NCI-H187 treated with DMSO at 0.1 percent for 48 hours (cell line): Measurements from ENCODE around the gene UNK.
"Not testable (repeated sequence)": the region's sequence is repeated elsewhere in the genome, so short reads cannot be mapped to it uniquely, and the experiment has no call there.

Experiments used
- DNase-seq: peaks from one replicate; lab custom pipeline; 2025; lab: John Stamatoyannopoulos, UW

Gene UNK

GRCh38 chr17:75836605-75837004 is 52.0 kb downstream of the UNK start:
- no peak for DNase-seq

DNA sequence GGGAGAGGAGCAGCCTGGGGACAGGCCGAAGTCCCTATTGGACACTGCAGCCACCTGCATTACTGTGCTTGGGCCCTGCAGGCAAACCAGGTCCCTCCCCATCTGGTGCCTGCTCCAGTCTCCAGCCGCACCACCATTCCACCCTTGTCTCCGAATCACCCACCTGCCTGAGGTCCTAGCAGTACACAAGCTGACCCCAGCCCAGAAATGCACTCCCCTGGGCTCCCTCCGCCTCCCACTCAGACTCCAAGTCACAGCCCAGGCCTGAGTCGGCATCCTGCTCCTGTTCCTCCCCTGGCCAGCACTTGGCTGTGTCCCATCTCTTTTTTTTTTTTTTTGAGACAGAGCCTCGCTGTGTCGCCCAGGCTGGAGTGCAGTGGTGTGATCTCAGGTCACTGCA is 53.3 kb downstream of the UNK start:
- no peak for DNase-seq

DNA sequence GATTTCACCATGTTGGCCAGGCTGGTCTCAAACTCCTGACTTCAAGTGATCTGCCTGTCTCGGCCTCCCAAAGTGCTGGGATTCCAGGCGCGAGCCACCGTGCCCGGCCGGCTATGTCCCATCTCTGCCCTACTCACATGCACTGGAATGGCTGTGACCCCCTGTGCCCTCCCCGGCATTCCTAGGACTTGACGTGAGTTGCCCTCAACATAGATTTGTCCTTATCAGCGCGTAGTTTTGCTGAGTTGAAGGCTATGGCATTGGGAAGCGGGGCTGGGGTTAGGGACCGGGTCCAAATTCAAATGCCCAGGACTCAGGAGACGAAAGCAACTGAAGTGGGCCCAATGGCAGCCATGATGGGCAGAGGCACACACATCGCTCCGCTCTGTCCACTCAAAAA is 53.8 kb downstream of the UNK start:
- DNase-seq, result no peak

- DNase-seq, result no peak
These were observed 55.6 kb downstream of the UNK start for GRCh38 chr17:75839942-75840798.

DNA sequence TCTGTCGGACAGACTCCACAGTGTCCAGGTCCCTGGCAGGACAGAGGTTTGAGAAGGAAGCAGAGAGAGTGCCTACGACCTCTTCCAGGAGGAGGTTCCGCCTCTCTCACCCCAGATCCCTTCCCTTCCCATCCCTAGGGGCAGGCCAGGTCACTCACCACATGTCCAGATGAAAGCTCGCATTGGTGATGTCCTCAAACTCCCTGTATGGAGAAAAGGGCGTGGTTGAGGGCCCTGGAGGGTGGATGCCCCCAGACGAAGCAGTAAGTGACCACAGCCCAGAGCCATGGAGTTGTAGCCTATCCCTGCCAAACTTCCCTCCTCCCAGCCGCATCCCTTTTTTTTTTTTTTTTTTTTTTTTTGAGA is 56.2 kb downstream of the UNK start:
- DNase-seq, result no peak

GRCh38 chr17:75842411-75842810 is 57.8 kb downstream of the UNK start:
- no peak for DNase-seq

- no peak for DNase-seq
These were observed 58.5 kb downstream of the UNK start for GRCh38 chr17:75842963-75843576.

- DNase-seq, result no peak
These were observed 59.2 kb downstream of the UNK start, which contains the start of gene UNC13D for GRCh38 chr17:75843577-75844529. Gene UNC13D, minus strand, starts transcription at chr17:75844404. Its CDS starts 67 bp downstream, at chr17:75844337.

DNA sequence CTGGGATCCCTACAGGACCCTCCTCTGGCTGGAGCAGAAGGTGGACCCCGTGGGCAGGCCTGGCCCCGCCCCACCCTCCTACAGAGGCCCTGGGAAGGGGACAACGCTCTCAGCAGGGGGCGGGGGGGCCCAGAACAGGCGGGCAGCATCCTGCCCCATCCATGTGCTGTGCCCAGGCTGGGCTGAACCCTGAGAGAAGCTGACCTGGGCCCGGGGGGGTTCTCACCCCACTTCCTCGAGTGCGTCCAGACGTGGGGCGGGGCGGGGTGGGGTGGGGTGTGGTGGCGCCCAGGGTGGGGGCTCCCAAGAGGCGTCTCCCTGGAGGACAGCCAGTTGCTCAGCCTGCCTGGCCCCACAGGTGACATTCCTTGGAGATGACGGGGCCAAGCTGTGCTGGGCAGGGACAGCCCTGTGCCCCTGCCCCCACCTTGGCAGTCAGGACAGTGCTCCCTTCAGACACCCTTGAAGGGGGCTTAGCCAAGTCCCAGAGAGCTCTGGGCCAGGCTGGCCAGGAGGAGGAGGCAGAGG is 60.0 kb downstream of the UNK start:
- DNase-seq, result no peak

DNA sequence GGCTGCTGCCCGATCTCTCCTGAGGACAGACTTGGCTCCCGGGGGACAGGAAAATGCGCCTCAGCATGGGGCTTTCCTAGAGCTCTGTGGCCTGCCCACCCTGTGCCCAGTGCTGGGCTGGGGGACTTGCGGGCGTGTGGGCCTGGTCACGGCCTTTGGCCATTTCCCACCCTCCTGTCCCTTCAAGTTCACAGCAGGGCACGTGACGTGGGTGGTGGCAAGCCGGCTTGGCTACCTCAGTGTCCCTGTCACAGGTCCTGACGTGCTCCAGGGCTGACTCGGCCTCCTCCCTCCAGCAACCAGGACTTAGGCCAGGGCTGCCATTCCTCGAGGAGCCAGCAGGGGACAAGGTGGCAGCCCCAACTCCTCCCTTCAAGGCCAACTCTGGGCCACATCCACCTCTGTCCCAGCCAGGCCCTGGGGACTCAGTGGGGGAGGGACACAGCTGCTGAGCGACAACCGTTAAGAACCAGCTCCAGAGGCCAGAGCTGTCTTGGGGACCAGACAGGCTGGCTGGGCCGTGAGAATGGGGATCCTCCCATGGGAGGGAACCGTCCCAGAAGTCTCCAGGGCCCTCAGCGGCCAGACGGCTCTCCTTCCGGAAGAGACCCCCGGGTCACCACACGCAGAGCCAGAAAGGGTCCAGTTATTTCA is 60.6 kb downstream of the UNK start:
- no peak for DNase-seq

DNA sequence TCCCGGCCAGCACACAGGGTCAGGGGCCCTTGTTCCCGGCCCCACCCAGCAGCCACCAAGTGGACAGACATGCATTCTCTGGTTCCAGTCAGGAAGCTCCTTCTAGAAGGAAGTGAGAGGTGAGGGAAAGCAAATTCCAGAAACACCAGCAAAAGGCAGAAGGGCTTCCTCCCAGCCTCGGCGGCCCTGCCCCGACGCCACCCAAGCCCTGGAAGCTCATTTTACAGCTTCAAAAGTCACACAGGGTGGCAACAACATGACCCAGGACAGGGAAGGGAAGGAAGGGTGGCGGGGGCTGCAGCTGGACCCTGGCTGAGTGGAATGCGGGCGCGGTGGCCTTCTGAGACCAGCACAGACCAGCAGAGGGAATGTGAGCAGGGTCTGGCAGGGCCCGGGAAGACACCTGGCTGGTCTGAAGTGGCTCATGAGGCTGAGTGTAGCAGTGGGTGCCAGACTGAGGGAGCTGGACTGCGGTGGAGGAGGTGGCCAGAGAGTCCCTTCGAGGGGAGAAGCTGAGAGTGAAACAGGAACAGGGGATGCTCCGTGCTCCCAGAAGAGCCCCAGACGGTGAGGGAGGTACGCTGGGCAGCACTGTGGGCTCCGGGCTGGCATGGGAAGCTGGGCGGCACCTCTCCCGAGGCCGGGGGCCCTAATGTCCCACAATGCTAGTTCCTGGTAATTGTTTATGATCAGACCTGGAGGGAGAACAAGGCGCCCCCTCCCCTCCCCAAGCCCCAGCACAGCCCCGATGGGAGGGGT is 61.5 kb downstream of the UNK start:
- no peak for DNase-seq

GRCh38 chr17:75846692-75847613 is 62.3 kb downstream of the UNK start:
- DNase-seq, result no peak

GRCh38 chr17:75847614-75848522 is 63.3 kb downstream of the UNK start:
- DNase-seq, result no peak

DNA sequence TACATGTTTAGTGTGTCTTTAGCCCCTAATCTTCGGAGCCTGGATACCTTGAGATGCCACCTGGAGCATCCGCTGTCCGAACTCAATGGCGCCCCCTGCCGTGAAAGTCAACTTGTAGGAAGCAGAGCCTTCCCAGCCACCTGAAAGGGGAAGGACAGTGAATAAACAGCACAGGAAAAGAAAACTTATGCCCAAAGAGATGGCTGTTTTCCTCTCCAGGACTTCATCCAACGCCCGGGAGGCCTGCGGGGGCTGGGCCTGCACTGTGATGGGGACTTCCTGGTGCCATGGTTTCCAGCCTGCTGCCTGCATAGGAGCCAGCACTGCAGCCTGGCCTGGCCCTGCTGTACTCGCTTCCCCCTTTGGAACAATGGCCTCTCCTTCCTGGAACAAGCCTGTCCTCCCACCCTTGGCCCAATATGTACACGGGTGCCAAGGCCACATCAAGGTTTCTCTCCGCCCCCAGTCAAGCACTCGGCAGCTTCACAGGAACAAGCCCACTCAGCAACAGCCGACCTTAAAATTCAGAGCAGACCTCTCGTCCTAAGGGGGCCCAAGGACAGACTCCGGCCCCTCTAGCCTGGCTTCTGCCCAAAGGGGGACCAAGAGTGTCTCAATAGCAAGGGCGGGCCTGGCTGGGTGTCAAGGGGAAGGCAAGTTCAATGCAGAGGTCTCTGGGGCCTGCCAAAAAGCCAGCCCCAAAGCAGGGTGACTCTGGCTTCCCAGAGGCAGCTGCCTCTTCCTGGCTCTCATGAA is 64.1 kb downstream of the UNK start:
- DNase-seq, result no peak

DNA sequence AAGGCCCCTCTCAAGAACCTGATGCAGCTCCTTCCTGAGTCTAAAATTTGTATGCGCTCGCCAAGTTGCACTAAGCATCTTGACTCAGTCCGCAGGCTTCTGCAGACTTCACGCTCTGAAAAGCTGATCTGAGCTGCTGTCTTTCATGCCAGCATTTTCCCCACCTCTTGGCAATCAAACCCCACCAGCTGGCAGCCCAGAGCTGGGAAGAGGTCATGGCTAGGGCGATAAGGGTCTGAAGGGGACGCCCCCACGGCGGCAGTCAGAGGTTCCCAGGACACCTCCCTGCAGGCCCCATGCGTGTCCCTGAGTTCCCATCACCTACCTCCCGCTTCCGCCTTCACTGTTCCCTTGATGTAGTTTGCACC is 64.7 kb downstream of the UNK start:
- no peak for DNase-seq

DNA sequence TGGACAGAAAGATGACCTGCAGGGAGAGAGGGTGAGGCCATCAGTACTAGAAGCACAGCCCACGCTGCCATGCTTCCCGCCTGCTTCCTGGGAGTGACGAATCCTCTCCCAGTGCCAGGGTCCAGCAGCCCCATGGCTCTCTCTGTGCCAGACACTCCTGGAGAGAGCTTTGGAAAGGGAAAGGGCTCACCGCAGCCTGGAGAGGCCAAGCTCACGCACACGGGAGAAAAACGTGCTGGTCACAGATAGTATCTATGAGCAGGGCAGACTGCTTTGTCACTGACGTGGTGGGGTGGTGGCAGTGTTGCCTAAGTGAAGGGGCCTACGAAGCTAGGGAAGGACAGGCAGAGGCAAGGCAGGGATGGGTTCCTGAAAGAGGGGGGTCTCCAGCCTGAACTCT is 65.1 kb downstream of the UNK start:
- no peak for DNase-seq

DNA sequence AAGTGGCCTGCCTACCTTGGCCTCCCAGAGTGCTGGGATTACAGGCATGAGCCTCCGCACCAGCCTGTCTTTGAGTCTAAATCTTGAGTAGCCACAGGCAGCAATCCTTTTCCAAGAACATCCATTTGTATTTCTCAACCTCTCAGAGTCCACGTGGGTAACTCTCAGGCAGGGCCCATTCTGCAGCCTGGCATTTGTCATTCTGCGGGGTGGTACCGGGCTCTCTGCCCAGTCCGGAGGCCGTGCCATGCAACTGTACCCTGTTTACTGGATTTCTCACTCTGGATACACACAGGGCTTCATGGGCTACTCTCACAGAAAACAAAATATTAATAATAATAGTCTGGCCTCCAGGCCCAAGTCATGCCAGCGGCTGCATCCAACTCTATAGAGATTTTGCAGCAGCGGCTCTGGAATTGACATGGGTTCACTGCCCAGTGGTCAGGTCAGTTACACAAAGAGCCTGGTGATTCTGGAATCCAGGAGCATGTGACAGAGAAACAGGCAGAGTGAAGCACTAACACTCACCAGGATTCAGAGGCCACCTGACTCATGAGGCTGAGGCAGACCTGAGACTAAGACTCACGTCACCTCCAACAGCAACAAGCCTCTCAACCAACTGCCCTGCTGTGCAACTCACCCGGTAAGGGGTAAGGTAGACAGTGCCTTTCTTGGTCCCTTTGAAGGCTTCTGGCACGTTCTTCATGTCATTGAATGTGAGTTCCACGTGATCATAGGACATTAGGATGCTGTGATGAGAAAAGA is 66.5 kb downstream of the UNK start:
- DNase-seq, result no peak

DNA sequence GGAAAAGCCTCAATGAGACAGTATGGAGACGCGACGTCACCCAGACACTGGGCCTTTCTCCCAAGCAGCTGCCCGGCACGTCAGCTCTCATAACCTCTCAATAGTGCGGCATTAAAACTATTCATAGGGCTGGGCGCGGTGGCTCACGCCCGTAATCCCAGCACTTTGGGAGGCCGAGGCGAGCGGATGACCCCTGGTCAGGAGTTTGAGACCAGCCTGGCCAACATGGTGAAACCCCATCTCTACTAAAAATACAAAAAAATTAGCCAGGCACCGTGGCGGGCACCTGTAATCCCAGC is 67.0 kb downstream of the UNK start:
- not testable (repeated sequence) for DNase-seq
